HepG2 (cell line): Measurements from ENCODE around the gene RASSF4. TPM values are rescaled to one million over a fixed set of nuclear protein-coding genes. Genes with fewer than 3 reads are reported as not detected.

Experiments used
- DPF2 ChIP-seq: sonication (generic); formaldehyde crosslinking; IDR thresholded peaks from 2 replicates; pipeline ENCODE4 v1.4.0; 2020; ENCODE audit warnings: mild to moderate bottlenecking, low read depth, missing genetic modification reagents, borderline replicate concordance
- GATAD1 ChIP-seq: IDR thresholded peaks from 2 replicates; pipeline ENCODE4 v1.6.1; 2016; ENCODE audit warnings: missing genetic modification reagents, missing compliant biosample characterization
- HDAC6 ChIP-seq: fragments of 200-600 bp; sonication (generic); IDR thresholded peaks from 2 replicates; pipeline ENCODE4 v1.7.0; 2017; ENCODE audit warnings: mild to moderate bottlenecking, antibody characterized with exemption, low read length, low read depth
- ONECUT2 ChIP-seq: sonication (generic); formaldehyde crosslinking; IDR thresholded peaks from 2 replicates; pipeline ENCODE4 v1.4.0; 2020; ENCODE audit warnings: missing genetic modification reagents
- RNF2 ChIP-seq: fragments of 450-650 bp; conservative IDR thresholded peaks from 2 replicates; pipeline ENCODE4 v1.6.1; 2016; ENCODE audit warnings: low read depth
- SALL1 ChIP-seq: sonication (generic); formaldehyde crosslinking; IDR thresholded peaks from 2 replicates; pipeline ENCODE4 v1.8.0; 2022; ENCODE audit warnings: mild to moderate bottlenecking, missing genetic modification reagents
- TARDBP ChIP-seq: sonication (generic); formaldehyde crosslinking; IDR thresholded peaks from 2 replicates; pipeline ENCODE4 v1.8.0; 2022; ENCODE audit warnings: mild to moderate bottlenecking, missing genetic modification reagents
- TBX2 ChIP-seq: sonication (generic); formaldehyde crosslinking; IDR thresholded peaks from 2 replicates; pipeline ENCODE4 v1.5.0; 2020; ENCODE audit warnings: missing genetic modification reagents, mild to moderate bottlenecking, borderline replicate concordance
- U2AF1 ChIP-seq: fragments of 200-400 bp; formaldehyde crosslinking; optimal IDR thresholded peaks from 2 replicates; pipeline ENCODE3; 2017; ENCODE audit warnings: mild to moderate bottlenecking, low read depth, low read length
- ZBTB21 ChIP-seq: sonication (generic); formaldehyde crosslinking; IDR thresholded peaks from 2 replicates; pipeline ENCODE4 v1.4.0; 2020; ENCODE audit warnings: missing genetic modification reagents
- ZC3H13 ChIP-seq: sonication (generic); formaldehyde crosslinking; IDR thresholded peaks from 2 replicates; pipeline ENCODE4 v1.8.1; 2023; ENCODE audit warnings: mild to moderate bottlenecking, missing genetic modification reagents, moderate library complexity
- ZMYM2 ChIP-seq: sonication (generic); formaldehyde crosslinking; IDR thresholded peaks from 2 replicates; pipeline ENCODE4 v1.8.0; 2022; ENCODE audit warnings: mild to moderate bottlenecking, missing genetic modification reagents
- ZNF121 ChIP-seq: sonication (generic); formaldehyde crosslinking; IDR thresholded peaks from 2 replicates; pipeline ENCODE4 v1.5.0; 2020; ENCODE audit warnings: mild to moderate bottlenecking, missing genetic modification reagents
- ZNF232 ChIP-seq: sonication (generic); formaldehyde crosslinking; IDR thresholded peaks from 2 replicates; pipeline ENCODE4 v1.4.0; 2020; ENCODE audit warnings: missing genetic modification reagents, borderline replicate concordance
- ZNF260 ChIP-seq: sonication (generic); formaldehyde crosslinking; IDR thresholded peaks from 2 replicates; pipeline ENCODE4 v1.4.0; 2020; ENCODE audit warnings: missing genetic modification reagents, low read depth, mild to moderate bottlenecking, borderline replicate concordance
- ZNF274 ChIP-seq: sonication (generic); formaldehyde crosslinking; IDR thresholded peaks from 2 replicates; pipeline ENCODE4 v1.5.1; 2020; ENCODE audit warnings: mild to moderate bottlenecking, missing genetic modification reagents
- ZNF577 ChIP-seq: sonication (generic); formaldehyde crosslinking; IDR thresholded peaks from 2 replicates; pipeline ENCODE4 v1.4.0; 2020; ENCODE audit warnings: mild to moderate bottlenecking, low read depth, missing genetic modification reagents, borderline replicate concordance
- ZSCAN12 ChIP-seq: sonication (generic); formaldehyde crosslinking; IDR thresholded peaks from 2 replicates; pipeline ENCODE4 v1.9.0; 2021; ENCODE audit warnings: mild to moderate bottlenecking, missing genetic modification reagents
- polyA plus RNA-seq, 8 experiments: library from polyadenylated mRNA; depleted of rRNA in 3 of 8; stranded (reverse) in 7 of 8; unstranded in 1 of 8; fragments of >200 nt; fragmentation: Illumina TruSeq in 4 of 8; extraction: Trizol in 4 of 8; gene quantifications; 2 replicates each; pipeline versions ENCODE4 v1.2.1 to v1.2.3, GENCODE V29; 2011 to 2016; ENCODE audit warnings: low read depth in 4 of 8, missing spikeins in 1 of 8, mixed read lengths in 1 of 8; ENCODE audit not compliant: insufficient read depth in 1 of 8
- total RNA-seq, 5 experiments: library from RNA; depleted of rRNA; stranded (reverse); fragments of >200 nt; fragmentation: Illumina TruSeq; extraction: Trizol; gene quantifications; 2 replicates each; pipeline ENCODE4 v1.2.3, GENCODE V29; 2016; ENCODE audit warnings: low read depth in 1 of 5
- TF ChIP-seq, protein P1 (sequence below): sonication (generic); formaldehyde crosslinking; IDR thresholded peaks from 2 replicates; pipeline ENCODE4 v1.9.0; 2021; ENCODE audit warnings: missing genetic modification reagents, mild to moderate bottlenecking, borderline replicate concordance
- TF ChIP-seq, protein P2 (sequence below): sonication (generic); formaldehyde crosslinking; IDR thresholded peaks from 2 replicates; pipeline ENCODE4 v1.4.0; 2020; ENCODE audit warnings: mild to moderate bottlenecking, missing genetic modification reagents
- TF ChIP-seq, protein P3 (sequence below): sonication (generic); formaldehyde crosslinking; IDR thresholded peaks from 2 replicates; pipeline ENCODE4 v1.5.0; 2020; ENCODE audit warnings: missing genetic modification reagents
- TF ChIP-seq, protein P4 (sequence below): sonication (generic); formaldehyde crosslinking; IDR thresholded peaks from 2 replicates; pipeline ENCODE4 v1.8.1; 2023; ENCODE audit warnings: missing genetic modification reagents, mild to moderate bottlenecking, borderline replicate concordance
- TF ChIP-seq, protein P5 (sequence below): sonication (generic); formaldehyde crosslinking; IDR thresholded peaks from 2 replicates; pipeline ENCODE4 v1.4.0; 2020; ENCODE audit warnings: low read depth, mild to moderate bottlenecking, missing genetic modification reagents
- TF ChIP-seq, protein P6 (sequence below): sonication (generic); formaldehyde crosslinking; conservative IDR thresholded peaks from 2 replicates; pipeline ENCODE4 v1.8.0; 2022; ENCODE audit warnings: missing genetic modification reagents

RASSF4 gene
- total and polyA plus RNA-seq, 2 of the 13 experiments (the other 11 are each of a cell fraction or from before 2014, with no cell fraction given), result 34.0 to 51.7 TPM

DNA sequence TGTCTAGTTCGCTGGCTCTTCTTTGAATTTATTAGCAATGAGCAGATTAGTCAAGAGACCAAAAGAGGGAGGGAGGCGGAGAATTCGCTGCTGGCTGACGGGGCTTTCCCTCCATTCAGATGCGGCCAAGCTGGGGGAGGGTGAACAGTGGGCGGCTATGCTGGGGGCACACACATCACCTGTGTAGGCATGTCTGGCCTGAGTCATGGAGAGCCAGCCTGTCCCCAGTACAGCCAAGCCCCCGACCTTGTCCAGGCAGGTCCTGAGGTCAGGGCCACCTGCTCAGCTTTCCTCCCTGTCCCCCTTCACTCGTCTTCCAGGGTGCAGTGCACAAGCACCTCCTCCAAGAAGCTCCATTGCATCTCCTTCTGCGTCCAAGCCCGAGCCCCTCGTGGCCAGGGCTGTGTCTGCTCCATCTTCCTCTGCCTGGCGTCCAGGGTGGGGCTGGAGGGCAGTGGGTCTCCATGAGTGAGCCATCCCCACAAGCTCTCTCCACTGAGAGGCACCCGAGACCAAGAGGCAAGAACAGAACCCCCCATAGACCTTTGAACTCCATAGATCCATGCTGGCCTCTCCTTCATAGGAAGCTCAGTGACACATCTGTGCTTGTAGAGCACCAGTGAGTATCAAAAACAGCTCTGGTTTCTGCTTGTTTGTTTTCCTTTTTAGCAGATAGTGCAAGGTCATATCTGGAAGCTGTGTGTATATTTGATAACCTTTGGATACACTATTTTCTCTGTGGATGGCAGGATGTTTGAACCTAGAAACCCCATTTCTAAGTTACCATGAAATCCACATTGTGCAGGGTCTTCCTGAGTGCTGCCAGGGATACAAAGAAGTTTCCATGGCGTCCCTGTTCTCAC lies 20.9 kb downstream of the RASSF4 start (continued):
- TF ChIP-seq, protein P1, sequence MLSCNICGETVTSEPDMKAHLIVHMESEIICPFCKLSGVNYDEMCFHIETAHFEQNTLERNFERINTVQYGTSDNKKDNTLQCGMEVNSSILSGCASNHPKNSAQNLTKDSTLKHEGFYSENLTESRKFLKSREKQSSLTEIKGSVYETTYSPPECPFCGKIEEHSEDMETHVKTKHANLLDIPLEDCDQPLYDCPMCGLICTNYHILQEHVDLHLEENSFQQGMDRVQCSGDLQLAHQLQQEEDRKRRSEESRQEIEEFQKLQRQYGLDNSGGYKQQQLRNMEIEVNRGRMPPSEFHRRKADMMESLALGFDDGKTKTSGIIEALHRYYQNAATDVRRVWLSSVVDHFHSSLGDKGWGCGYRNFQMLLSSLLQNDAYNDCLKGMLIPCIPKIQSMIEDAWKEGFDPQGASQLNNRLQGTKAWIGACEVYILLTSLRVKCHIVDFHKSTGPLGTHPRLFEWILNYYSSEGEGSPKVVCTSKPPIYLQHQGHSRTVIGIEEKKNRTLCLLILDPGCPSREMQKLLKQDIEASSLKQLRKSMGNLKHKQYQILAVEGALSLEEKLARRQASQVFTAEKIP (CRISPR knock-in tag), result no peak
- TF ChIP-seq ONECUT2 (CRISPR knock-in tag) (peak; percentile 80), ZNF121 (CRISPR knock-in tag) (no peak), U2AF1 (no peak), ZNF577 (CRISPR knock-in tag) (no peak), ZC3H13 (0 out of 2 replicates have a peak, but pooled peaks have one; percentile 43), ZMYM2 (CRISPR knock-in tag) (no peak), RNF2 (no peak), GATAD1 (CRISPR knock-in tag) (0 out of 2 replicates have a peak, but pooled peaks have one; percentile 12), TARDBP (peak; percentile 94), ZSCAN12 (CRISPR knock-in tag) (no peak), TBX2 (CRISPR knock-in tag) (peak; percentile 93), ZNF274 (no peak), ZNF232 (CRISPR knock-in tag) (no peak; the same call in none of the 2 replicates), ZNF260 (CRISPR knock-in tag) (no peak), ZBTB21 (CRISPR knock-in tag) (no peak), HDAC6 (no peak), DPF2 (peak; percentile 21; the same call in 1 of the 2 replicates), SALL1 (peak; percentile 97)
- TF ChIP-seq, protein P2, sequence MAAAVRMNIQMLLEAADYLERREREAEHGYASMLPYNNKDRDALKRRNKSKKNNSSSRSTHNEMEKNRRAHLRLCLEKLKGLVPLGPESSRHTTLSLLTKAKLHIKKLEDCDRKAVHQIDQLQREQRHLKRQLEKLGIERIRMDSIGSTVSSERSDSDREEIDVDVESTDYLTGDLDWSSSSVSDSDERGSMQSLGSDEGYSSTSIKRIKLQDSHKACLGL (CRISPR knock-in tag), result no peak
- TF ChIP-seq, protein P3, sequence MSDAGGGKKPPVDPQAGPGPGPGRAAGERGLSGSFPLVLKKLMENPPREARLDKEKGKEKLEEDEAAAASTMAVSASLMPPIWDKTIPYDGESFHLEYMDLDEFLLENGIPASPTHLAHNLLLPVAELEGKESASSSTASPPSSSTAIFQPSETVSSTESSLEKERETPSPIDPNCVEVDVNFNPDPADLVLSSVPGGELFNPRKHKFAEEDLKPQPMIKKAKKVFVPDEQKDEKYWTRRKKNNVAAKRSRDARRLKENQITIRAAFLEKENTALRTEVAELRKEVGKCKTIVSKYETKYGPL (CRISPR knock-in tag), result no peak
- TF ChIP-seq, protein P4, sequence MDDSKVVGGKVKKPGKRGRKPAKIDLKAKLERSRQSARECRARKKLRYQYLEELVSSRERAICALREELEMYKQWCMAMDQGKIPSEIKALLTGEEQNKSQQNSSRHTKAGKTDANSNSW, result peak; percentile 51; the same call in 1 of the 2 replicates
- TF ChIP-seq, protein P5, sequence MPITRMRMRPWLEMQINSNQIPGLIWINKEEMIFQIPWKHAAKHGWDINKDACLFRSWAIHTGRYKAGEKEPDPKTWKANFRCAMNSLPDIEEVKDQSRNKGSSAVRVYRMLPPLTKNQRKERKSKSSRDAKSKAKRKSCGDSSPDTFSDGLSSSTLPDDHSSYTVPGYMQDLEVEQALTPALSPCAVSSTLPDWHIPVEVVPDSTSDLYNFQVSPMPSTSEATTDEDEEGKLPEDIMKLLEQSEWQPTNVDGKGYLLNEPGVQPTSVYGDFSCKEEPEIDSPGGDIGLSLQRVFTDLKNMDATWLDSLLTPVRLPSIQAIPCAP, result no peak
- TF ChIP-seq, protein P6, sequence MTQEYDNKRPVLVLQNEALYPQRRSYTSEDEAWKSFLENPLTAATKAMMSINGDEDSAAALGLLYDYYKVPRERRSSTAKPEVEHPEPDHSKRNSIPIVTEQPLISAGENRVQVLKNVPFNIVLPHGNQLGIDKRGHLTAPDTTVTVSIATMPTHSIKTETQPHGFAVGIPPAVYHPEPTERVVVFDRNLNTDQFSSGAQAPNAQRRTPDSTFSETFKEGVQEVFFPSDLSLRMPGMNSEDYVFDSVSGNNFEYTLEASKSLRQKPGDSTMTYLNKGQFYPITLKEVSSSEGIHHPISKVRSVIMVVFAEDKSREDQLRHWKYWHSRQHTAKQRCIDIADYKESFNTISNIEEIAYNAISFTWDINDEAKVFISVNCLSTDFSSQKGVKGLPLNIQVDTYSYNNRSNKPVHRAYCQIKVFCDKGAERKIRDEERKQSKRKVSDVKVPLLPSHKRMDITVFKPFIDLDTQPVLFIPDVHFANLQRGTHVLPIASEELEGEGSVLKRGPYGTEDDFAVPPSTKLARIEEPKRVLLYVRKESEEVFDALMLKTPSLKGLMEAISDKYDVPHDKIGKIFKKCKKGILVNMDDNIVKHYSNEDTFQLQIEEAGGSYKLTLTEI, result no peak
